T47D (cell line): ENCODE measurements around the gene MUC4.
"Not testable (repeated sequence)": the region's sequence is repeated elsewhere in the genome, so short reads cannot be mapped to it uniquely, and the experiment has no call there.

Source experiments
- DNase-seq, 2 experiments: peaks; one replicate each; pipeline versions ENCODE4 v3.0.0 to v3.0.0-alpha.2; 2011 to 2012; ENCODE audit warnings: low read depth in 1 of 2, low spot score in 1 of 2
- JUND ChIP-seq: IDR thresholded peaks from 2 replicates; pipeline ENCODE4 v1.6.1; 2012; ENCODE audit warnings: low read depth
- in situ Hi-C: cut with HindIII; loops from 2 replicates; pipeline ENCODE4 v1.10.0; 2016; ENCODE audit warnings: low sequenced_read_pairs, low pct_unique_long_range_greater_than_20kb

The MUC4 gene

DNA sequence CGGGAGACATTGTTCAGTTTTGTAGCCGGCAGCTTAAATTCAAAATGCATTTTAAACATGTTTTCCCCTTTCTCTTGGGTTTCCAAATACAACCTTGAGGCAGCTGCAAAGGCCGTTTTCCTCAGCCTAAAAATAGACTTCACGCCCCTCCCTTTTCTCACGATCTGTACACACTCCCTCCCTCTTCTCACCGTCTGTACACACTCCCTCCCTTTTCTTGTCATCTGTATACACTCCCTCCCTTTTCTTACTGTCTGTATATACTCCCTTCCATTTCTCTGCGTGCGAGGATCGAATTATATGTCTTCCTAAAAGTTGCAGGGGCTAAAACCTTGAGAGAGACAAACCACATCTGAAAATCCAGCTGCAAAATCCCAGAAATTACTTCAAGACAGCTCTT, 8.9 kb downstream of the MUC4 start:
- TF ChIP-seq JUND: no peak
- no peak for DNase-seq
- in situ Hi-C loops: no loop called here

DNA sequence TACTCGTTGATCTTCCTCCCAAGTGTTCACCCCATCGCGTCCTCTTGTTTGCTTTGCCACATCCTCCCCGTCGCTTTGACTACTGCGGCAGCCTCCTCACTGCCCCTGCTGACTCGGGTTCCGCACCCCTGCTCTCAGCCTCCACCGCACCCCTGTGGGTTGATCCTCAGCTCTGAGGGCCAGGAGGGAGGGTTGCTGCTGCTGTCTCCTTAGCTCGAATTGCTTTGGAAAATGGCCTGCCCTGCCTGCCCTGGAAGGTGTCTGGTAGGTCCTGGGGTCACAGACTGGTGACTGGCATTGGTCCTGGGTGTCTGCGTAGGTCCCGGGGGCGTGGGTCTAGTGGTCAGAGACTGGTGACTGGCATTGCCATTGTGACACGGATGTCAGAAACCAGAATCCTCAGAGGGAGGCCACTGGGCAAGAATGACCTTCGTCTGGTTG, 9.4 kb downstream of the MUC4 start:
- in situ Hi-C loops: no loop called here
- DNase-seq: no peak
- no peak for TF ChIP-seq JUND

DNA sequence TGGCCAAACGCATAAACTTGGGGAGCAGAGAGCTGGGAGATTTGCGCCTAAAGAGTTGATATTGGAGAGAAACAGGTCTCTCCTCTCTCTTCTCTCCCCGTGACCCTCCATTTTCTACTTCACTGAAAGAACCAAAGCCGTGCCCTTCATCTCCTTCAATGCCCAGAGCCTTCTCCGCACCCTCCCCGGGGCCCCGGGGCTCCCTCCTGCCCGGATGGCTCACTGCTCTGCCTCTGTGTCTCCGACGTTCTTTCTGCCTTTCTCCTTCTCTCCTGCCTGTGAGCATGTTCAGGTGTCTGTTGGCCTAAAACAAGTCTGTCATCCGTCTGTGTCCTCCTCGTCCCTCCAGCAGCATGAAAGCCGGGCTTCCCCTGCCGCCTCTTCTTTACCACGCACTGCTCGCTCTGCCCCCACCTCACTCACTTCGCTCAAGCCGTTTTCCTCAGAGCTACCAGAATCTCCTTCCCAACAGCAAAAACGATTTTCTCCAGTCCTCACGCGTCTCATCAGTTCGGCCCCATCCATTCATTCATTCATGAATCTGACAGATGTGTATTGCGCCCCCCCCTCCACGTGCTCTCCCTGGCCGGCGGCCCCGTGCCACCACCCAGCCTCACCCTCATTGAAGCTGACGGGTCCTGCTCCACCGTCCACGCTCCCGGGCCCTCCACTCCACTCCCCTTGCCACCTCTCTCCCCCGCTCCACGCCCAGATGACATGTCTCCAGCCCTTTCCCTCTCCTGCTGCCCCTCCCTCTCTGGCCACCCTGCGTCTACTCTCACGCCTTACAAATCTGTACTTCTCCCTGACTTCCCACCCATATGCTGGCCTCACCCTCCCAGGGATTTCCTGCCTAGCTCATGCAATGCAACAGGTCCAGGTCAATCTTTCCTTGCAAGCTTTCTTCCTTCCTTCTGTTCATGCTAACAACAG, 10.2 kb downstream of the MUC4 start:
- TF ChIP-seq JUND: no peak
- no peak for DNase-seq
- in situ Hi-C loops: no loop called here

DNA sequence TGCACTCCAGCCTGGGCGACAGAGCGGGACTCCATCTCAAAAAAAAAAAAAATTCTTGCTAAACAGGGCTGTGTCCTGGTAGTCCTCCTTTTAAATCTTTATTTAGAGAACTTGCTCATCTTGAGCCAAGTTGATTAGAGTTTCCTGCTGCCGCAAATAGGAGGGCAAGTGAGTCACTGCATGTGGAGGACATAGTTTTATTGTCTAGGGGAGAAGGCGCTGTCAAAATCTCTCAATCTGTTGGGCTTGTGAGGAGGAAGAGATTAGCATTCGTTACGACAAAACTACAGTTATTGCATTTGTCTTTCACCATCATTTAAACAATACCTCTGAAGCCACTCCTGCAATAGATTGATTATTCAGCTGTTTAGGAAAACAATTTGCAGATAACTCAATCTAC, 11.5 kb downstream of the MUC4 start:
- DNase-seq: no peak
- no peak for TF ChIP-seq JUND
- in situ Hi-C loops: no loop called here

DNA sequence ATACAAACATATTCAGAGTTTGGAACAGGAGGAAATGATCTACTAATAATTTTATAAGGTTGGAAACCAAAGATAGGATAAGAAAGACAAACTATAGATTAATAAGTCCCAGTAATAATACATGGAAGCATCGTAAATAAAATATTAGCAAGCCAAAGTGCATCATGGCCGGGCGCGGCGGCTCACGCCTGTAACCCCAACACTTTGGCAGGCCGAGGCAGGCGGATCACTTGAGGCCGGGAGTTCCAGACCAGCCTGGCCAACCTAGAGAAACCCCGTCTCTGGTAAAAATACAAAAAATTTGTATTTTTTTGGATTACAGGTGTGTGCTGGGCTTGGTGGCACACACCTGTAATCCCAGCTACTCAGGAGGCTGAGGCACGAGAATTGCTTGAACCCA, 14.9 kb downstream of the MUC4 start:
- in situ Hi-C loops: no loop called here
- no peak for DNase-seq

DNA sequence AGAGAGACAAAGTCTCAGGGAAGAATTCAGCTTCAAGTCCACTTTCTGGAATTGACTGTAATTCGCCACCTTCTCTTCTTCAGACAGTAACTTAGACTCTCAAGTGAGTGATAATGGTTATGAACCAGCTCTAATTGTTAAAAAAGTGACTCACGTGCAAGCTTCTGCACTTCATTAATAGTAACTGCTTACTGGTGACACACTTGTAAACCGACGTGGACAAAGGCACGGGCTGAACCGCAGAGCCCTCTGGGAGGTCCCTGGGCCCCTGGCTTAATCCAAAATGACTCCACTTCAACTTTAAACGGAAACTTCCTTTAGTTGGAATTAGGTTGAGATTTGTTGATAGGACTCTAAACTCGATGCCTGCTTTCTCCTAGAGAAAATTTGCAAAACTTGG, 17.0 kb downstream of the MUC4 start:
- in situ Hi-C loops: no loop called here

More for the DNA sequence above, 14.9 kb downstream of the MUC4 start:
- no peak for TF ChIP-seq JUND

DNA sequence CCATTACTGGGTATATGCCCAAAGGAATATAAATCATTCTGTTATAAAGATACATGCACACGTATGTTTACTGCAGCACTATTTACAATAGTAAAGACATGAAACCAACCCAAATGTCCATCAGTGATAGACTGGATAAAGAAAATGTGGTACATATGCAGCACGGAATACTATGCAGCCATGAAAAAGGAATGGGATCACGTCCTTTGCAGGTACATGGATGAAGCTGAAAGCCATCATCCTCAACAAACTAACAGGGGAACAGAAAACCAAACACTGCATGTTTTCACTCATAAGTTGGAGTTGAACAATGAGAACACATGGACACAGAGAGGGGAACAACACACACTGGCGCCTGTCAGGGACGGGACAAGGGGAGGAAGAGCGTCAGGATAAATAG, 19.1 kb downstream of the MUC4 start:
- DNase-seq, in situ Hi-C loops: not testable (repeated sequence)

More for the DNA sequence above, 17.0 kb downstream of the MUC4 start:
- TF ChIP-seq JUND: no peak
- DNase-seq: no peak

DNA sequence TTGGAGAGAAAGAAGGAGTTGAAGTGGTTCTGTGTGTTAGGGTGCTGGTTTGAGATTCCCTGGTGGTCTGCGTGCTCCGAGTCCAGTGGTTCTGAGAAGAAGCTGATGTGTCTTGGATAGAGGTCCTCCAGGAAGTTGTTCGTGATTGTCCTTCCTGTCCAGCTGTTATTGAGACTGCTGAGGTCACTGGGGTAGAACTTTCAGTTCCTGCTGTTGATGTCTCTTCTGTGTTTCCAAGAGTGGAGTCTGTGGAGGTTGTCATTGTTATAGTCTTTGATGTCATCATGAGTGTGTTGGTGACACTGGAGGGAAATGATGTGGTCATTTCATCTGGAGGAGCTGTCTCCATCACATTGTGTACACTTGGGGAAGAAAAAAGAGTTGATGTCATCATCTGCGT, 20.8 kb downstream of the MUC4 start:
- no peak for DNase-seq
- no peak for TF ChIP-seq JUND
- in situ Hi-C loops: no loop called here

DNA sequence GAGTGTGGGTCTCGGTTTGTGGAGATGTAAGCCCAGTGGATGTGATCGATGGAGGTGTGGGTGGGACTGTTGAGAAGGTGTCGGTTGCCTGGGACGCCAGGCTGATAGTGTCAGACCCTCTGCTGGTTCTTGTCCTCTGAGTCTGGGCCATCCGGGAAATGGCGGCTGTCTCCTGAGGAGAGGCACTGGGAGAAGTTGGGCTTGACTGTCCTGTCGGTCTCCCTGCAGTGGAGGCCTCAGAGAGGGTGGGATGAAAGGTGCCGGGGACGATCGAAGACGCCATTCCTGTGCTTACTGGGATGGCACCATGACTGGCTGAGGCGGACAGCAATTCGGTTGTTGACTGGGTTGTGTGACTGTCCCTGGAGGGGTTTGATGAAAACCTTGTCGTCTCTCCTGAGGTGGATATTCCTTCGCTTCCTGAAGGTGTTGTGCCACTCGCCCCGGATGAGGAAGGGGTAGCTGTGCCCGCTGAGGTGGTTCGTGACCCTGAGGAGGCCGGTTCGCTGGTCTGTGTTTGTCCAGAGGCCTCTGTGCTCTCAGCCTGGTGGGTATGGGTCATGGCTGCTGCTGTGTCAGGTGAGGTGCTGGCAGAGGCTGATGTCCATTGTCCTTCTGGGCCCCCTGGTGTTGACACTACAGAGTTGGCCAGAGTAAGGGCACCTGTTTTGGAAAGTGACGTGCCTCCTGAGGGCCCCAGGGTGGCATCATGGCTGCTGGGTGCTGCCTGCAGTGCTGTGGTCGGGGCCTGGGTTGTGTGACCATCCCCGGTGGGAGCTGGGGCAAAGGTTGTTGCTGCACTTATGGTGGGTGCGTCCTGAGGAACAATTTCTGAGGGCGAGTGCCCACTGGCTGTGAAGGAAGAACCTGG, 22.8 kb downstream of the MUC4 start:
- no peak for DNase-seq
- TF ChIP-seq JUND: no peak
- in situ Hi-C loops: no loop called here

DNA sequence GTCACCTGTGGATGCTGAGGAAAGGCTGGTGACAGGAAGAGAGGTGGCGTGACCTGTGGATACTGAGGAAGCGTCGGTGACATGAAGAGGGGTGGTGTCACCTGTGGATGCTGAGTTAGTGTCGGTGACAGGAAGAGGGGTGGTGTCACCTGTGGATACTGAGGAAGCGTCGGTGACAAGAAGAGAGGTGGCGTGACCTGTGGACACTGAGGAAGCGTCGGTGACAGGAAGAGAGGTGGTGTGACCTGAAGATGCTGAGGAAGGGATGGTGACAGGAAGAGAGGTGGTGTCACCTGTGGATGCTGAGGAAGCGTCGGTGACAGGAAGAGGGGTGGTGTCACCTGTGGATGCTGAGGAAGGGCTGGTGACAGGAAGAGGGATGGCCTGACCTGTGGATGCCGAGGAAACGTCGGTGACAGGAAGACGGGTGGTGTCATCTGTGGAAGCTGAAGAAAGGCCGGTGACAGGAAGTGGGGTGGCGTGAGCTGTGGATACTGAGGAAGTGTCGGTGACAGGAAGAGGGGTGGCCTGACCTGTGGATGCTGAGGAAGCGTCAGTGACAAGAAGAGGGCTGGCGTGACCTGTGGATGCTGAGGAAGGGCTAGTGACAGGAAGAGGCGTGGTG, 25.8 kb downstream of the MUC4 start:
- DNase-seq, in situ Hi-C loops: not testable (repeated sequence)

DNA sequence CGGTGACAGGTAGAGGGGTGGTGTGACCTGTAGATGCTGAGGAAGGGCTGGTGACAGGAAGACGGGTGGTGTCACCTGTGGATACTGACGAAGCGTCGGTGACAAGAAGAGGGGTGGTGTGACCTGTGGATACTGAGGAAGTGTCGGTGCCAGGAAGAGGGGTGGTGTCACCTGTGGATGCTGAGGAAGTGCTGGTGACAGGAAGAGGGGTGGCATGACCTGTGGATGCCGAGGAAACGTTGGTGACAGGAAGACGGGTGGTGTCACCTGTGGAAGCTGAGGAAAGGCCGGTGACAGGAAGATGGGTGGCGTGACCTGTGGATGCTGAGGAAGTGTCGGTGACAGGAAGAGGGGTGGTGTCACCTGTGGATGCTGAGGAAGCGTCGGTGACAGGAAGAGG, 27.7 kb downstream of the MUC4 start:
- DNase-seq, in situ Hi-C loops: not testable (repeated sequence)

DNA sequence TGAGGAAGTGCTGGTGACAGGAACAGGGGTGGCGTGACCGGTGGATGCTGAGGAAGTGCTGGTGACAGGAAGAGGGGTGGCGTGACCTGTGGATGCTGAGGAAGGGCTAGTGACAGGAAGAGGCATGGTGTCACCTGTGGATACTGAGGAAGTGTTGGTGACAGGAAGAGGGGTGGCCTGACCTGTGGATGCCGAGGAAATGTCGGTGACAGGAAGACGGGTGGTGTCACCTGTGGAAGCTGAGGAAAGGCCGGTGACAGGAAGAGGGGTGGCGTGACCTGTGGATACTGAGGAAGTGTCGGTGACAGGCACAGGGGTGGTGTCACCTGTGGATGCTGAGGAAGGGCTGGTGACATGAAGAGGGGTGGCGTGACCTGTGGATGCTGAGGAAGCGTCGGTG, 30.5 kb downstream of the MUC4 start:
- DNase-seq: not testable (repeated sequence)

DNA sequence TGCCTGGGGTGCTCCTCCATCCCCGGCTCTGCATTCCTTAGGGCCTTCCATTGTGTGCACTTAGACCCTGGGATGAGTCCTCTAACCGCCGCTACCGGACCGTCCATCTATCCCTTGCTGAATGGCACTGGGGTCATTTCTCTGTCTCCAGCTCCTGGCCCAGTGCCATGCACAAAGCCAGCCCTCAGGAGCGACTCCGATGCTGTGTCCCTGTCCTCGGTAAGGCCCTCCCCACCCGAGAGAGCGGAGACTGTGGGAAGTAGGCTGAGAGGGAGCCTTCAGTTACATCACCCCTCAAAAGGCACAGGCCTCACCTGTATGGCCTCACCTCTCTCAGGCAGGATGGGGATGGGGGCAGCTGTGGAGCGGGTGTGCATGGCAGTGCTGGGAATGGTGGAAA, 33.8 kb downstream of the MUC4 start:
- in situ Hi-C loops: no loop called here
- DNase-seq: no peak
- no peak for TF ChIP-seq JUND

More for the DNA sequence above, 30.5 kb downstream of the MUC4 start:
- in situ Hi-C loops: not testable (repeated sequence)
